Occipital lobe (tissue), 2 donors: Measurements from ENCODE around the gene PHACTR1. TPM values are rescaled to one million over a fixed set of nuclear protein-coding genes. Genes with fewer than 3 reads are reported as not detected.

Experiments used
- DNase-seq: peaks from one replicate; lab custom pipeline; 2025; lab: John Stamatoyannopoulos, UW
- total RNA-seq: library from RNA; depleted of rRNA; stranded (reverse); fragments of >200 nt; gene quantifications from one replicate; pipeline ENCODE4 v1.2.3, GENCODE V29; 2014

PHACTR1 gene
- total RNA-seq, 1 donor from 2014 or later, result 40.7 TPM

- DNase-seq, result no peak
Measured at GRCh38 chr6:13282393-13283069, 566.0 kb downstream of the PHACTR1 start.

- DNase-seq, result no peak
Measured at GRCh38 chr6:13283331-13283730, 566.8 kb downstream of the PHACTR1 start.

- DNase-seq, result no peak
Measured at GRCh38 chr6:13284646-13285045, 568.1 kb downstream of the PHACTR1 start.

- no peak for DNase-seq
Measured at GRCh38 chr6:13285705-13286104, 569.1 kb downstream of the PHACTR1 start.

GRCh38 chr6:13286181-13286580 lies 569.6 kb downstream of the PHACTR1 start:
- no peak for DNase-seq

- no peak for DNase-seq
Measured at GRCh38 chr6:13287104-13287503, 570.5 kb downstream of the PHACTR1 start.

- DNase-seq, result no peak
Measured at GRCh38 chr6:13288481-13288880, 571.9 kb downstream of the PHACTR1 start.

- DNase-seq, result no peak
Measured at GRCh38 chr6:13288969-13289391, 572.4 kb downstream of the PHACTR1 start.

- no peak for DNase-seq
Measured at GRCh38 chr6:13289789-13290318, 573.3 kb downstream of the PHACTR1 start.

GRCh38 chr6:13290335-13290734 lies 573.8 kb downstream of the PHACTR1 start:
- no peak for DNase-seq

- DNase-seq, result no peak
Measured at GRCh38 chr6:13292774-13293173, 576.2 kb downstream of the PHACTR1 start.

- no peak for DNase-seq
Measured at GRCh38 chr6:13294499-13295069, 578.0 kb downstream of the PHACTR1 start.

GRCh38 chr6:13295576-13295975 lies 579.0 kb downstream of the PHACTR1 start:
- no peak for DNase-seq

GRCh38 chr6:13296536-13296997 lies 580.0 kb downstream of the PHACTR1 start:
- DNase-seq, result no peak

- DNase-seq, result no peak
Measured at GRCh38 chr6:13297391-13297790, 580.8 kb downstream of the PHACTR1 start.

GRCh38 chr6:13298446-13298845 lies 581.9 kb downstream of the PHACTR1 start:
- DNase-seq, result no peak

- no peak for DNase-seq
Measured at GRCh38 chr6:13299403-13299821, 582.8 kb downstream of the PHACTR1 start.

GRCh38 chr6:13299918-13300317 lies 583.4 kb downstream of the PHACTR1 start:
- DNase-seq, result no peak

- no peak for DNase-seq
Measured at GRCh38 chr6:13300643-13301590, 584.4 kb downstream of the PHACTR1 start.

- no peak for DNase-seq
Measured at GRCh38 chr6:13302291-13302690, 585.7 kb downstream of the PHACTR1 start.

- DNase-seq, result peak; percentile 72
Measured at GRCh38 chr6:13302751-13303667, 586.4 kb downstream of the PHACTR1 start.
